Stimulated activated CD8-positive, alpha-beta memory T cell treated with anti-CD3 and anti-CD28 coated beads, Interleukin-4, amount 100 ng/mL, for 1 hour (primary cell): ENCODE data around the gene NUP210.
A peak's percentile ranks its signal among the peaks of the same experiment; 100 is the strongest.
"Not testable (repeated sequence)": the region's sequence is repeated elsewhere in the genome, so short reads cannot be mapped to it uniquely, and the experiment has no call there.

Experiments
- DNase-seq, 2 donors: peaks; one replicate each; pipeline ENCODE4 v3.0.0-alpha.2; 2020; ENCODE audit warnings: low read depth in 2 of 2, low spot score in 1 of 2

NUP210 gene

GRCh38 chr3:13420045-13420830 is at the start of gene NUP210:
NUP210 (minus strand) TSS chr3:13420322; CDS start chr3:13420226, 96 bp downstream.
- no peak for DNase-seq

- DNase-seq = no peak
These were observed 46.7 kb upstream of the NUP210 start for GRCh38 chr3:13466781-13467180.

- DNase-seq = no peak
These were observed 45.2 kb upstream of the NUP210 start for GRCh38 chr3:13465236-13465873.

- no peak for DNase-seq
These were observed 43.7 kb upstream of the NUP210 start for GRCh38 chr3:13463618-13464400.

GRCh38 chr3:13462822-13463221 is 42.7 kb upstream of the NUP210 start:
- DNase-seq = no peak

GRCh38 chr3:13462125-13462629 is 42.1 kb upstream of the NUP210 start:
- DNase-seq = no peak

GRCh38 chr3:13461169-13462124 is 41.3 kb upstream of the NUP210 start:
- peak; percentile 39 to 50 for DNase-seq

GRCh38 chr3:13460341-13460736 is 40.2 kb upstream of the NUP210 start:
- DNase-seq = no peak

GRCh38 chr3:13459605-13460340 is 39.7 kb upstream of the NUP210 start:
- no peak for DNase-seq

- no peak for DNase-seq
These were observed 37.5 kb upstream of the NUP210 start for GRCh38 chr3:13457593-13457992.

GRCh38 chr3:13455644-13456043 is 35.5 kb upstream of the NUP210 start:
- no peak for DNase-seq

GRCh38 chr3:13452490-13453335 is 32.6 kb upstream of the NUP210 start:
- DNase-seq = no peak

GRCh38 chr3:13451301-13451673 is 31.2 kb upstream of the NUP210 start:
- peak in 1 of 2 donors; percentile 6 for DNase-seq

GRCh38 chr3:13442882-13443281 is 22.8 kb upstream of the NUP210 start:
- DNase-seq = not testable (repeated sequence)

- no peak for DNase-seq
These were observed 20.2 kb upstream of the NUP210 start for GRCh38 chr3:13440204-13440817.

- DNase-seq = not testable (repeated sequence)
These were observed 16.1 kb upstream of the NUP210 start for GRCh38 chr3:13436213-13436612.

- no peak for DNase-seq
These were observed 13.8 kb upstream of the NUP210 start for GRCh38 chr3:13433912-13434311.

GRCh38 chr3:13432093-13432492 is 12.0 kb upstream of the NUP210 start:
- no peak for DNase-seq
